H1 (cell line): ENCODE data around the gene NACAD. TPM values are rescaled to one million over a fixed set of nuclear protein-coding genes. Genes with fewer than 3 reads are reported as not detected.

Experiments used
- CTCF ChIA-PET: fragments of 300-600 bp; sonication (Branson Sonifier 250); formaldehyde crosslinking; loops from one replicate; lab custom pipeline; 2021; ENCODE audit not compliant: partially characterized antibody; lab: Charles Lee
- POLR2A ChIA-PET: fragments of 300-600 bp; sonication (Branson Sonifier 250); formaldehyde crosslinking; loops from one replicate; lab custom pipeline; 2021; ENCODE audit warnings: inconsistent platforms; ENCODE audit not compliant: partially characterized antibody; lab: Charles Lee
- DNase-seq, 2 experiments: peaks; one replicate each; pipeline versions ENCODE4 v3.0.0 to v3.0.0-alpha.2; 2010 to 2022; ENCODE audit warnings: low spot score in 2 of 2, low read depth in 1 of 2, mixed read lengths in 1 of 2
- FAIRE-seq: peaks from 2 replicates; lab custom pipeline; 2011; peaks lifted over from hg19 to GRCh38; lab: Jason Lieb, UNC
- H2AFZ ChIP-seq: 2 replicates; pipeline ENCODE4 v1.8.1; 2012; ENCODE audit warnings: low read length, inconsistent platforms
- H2AK5ac ChIP-seq: 2 replicates; pipeline ENCODE4 v1.6.1; 2013; ENCODE audit warnings: low read depth, low read length
- H2BK120ac ChIP-seq: replicated peaks from 2 replicates; pipeline ENCODE3; 2013; ENCODE audit warnings: low read depth, low read length, inconsistent platforms
- H2BK12ac ChIP-seq: 2 replicates; pipeline ENCODE4 v1.6.1; 2013; ENCODE audit warnings: low read depth, low read length
- H2BK15ac ChIP-seq: 2 replicates; pipeline ENCODE4 v1.6.1; 2013; ENCODE audit warnings: low read length
- H2BK20ac ChIP-seq: 2 replicates; pipeline ENCODE4 v1.6.1; 2013; ENCODE audit warnings: low read length
- H2BK5ac ChIP-seq: 2 replicates; pipeline ENCODE4 v1.6.1; 2013; ENCODE audit warnings: low read depth, low read length
- H3K14ac ChIP-seq: 2 replicates; pipeline ENCODE4 v1.6.1; 2013; ENCODE audit warnings: inconsistent platforms; ENCODE audit not compliant: insufficient read length
- H3K18ac ChIP-seq: 2 replicates; pipeline ENCODE4 v1.6.1; 2013; ENCODE audit warnings: low read length; ENCODE audit errors: extremely low read depth
- H3K23ac ChIP-seq: 2 replicates; pipeline ENCODE4 v1.6.1; 2013; ENCODE audit warnings: inconsistent platforms; ENCODE audit not compliant: insufficient read length
- H3K23me2 ChIP-seq: 2 replicates; pipeline ENCODE4 v1.6.1; 2013; ENCODE audit warnings: low read depth, low read length
- H3K27ac ChIP-seq: 2 replicates; pipeline ENCODE4 v1.6.1; 2011; ENCODE audit warnings: low read depth, low read length, inconsistent platforms
- H3K27me3 ChIP-seq, 4 experiments: replicated peaks in 1 of 4; 1 replicate in 1 of 4; 2 replicates in 3 of 4; pipeline versions ENCODE4 v1.6.1 to v1.8.1; 2011 to 2013; ENCODE audit warnings: low read length in 3 of 4, mild to moderate bottlenecking in 3 of 4, inconsistent platforms in 2 of 4, mixed read lengths in 2 of 4, moderate library complexity in 1 of 4; ENCODE audit not compliant: control insufficient read depth in 3 of 4, insufficient read depth in 3 of 4; ENCODE audit errors: extremely low read depth in 1 of 4
- H3K36me3 ChIP-seq, 4 experiments: 2 replicates each; pipeline versions ENCODE4 v1.6.1 to v1.8.1; 2011 to 2013; ENCODE audit warnings: mild to moderate bottlenecking in 4 of 4, low read length in 3 of 4, moderate library complexity in 2 of 4, control low read depth in 1 of 4, inconsistent platforms in 1 of 4; ENCODE audit not compliant: insufficient read depth in 4 of 4, control insufficient read depth in 2 of 4
- H3K4ac ChIP-seq: replicated peaks from 2 replicates; pipeline ENCODE3; 2013; ENCODE audit warnings: low read length, low read depth, mixed read lengths, inconsistent platforms; ENCODE audit not compliant: insufficient read length
- H3K4me1 ChIP-seq, 4 experiments: replicated peaks in 1 of 4; 1 replicate in 1 of 4; 2 replicates in 3 of 4; pipeline versions ENCODE4 v1.6.1 to v1.8.1; 2011 to 2013; ENCODE audit warnings: low read length in 3 of 4, inconsistent platforms in 2 of 4, mixed read lengths in 1 of 4; ENCODE audit not compliant: insufficient read depth in 4 of 4, control insufficient read depth in 3 of 4
- H3K4me2 ChIP-seq, 2 experiments: 2 replicates each; pipeline versions ENCODE4 v1.6.1 to v1.8.1; 2011 to 2013; ENCODE audit warnings: low read depth in 2 of 2, low read length in 2 of 2, control low read depth in 1 of 2, inconsistent platforms in 1 of 2, mild to moderate bottlenecking in 1 of 2; ENCODE audit not compliant: insufficient read depth in 1 of 2
- H3K4me3 ChIP-seq, 4 experiments: fragments of 200-600, 300-600 bp in 1 of 4; sonication (generic), shearing (Covaris generic), sonication (Bioruptor Twin) in 1 of 4; 2 replicates each; pipeline versions ENCODE4 v1.5.1 to v1.8.1; 2011 to 2016; ENCODE audit warnings: low read length in 4 of 4, low read depth in 3 of 4, control low read depth in 2 of 4, inconsistent platforms in 2 of 4, mild to moderate bottlenecking in 2 of 4, mixed read lengths in 1 of 4, moderate library complexity in 1 of 4; ENCODE audit not compliant: insufficient read depth in 2 of 4; ENCODE audit errors: extremely low read depth in 1 of 4
- H3K56ac ChIP-seq: replicated peaks from 2 replicates; pipeline ENCODE3; 2013; ENCODE audit warnings: low read depth, mild to moderate bottlenecking, mixed read lengths, low read length, inconsistent platforms; ENCODE audit not compliant: insufficient read length
- H3K79me1 ChIP-seq: 2 replicates; pipeline ENCODE4 v1.6.1; 2013; ENCODE audit warnings: low read depth, low read length, control low read depth
- H3K79me2 ChIP-seq, 2 experiments: 2 replicates each; pipeline versions ENCODE4 v1.6.1 to v1.8.1; 2012 to 2013; ENCODE audit warnings: low read length in 2 of 2, mild to moderate bottlenecking in 2 of 2, inconsistent platforms in 1 of 2; ENCODE audit not compliant: insufficient read depth in 2 of 2, control insufficient read depth in 1 of 2
- H3K9ac ChIP-seq, 4 experiments: replicated peaks in 1 of 4; 1 replicate in 1 of 4; 2 replicates in 3 of 4; pipeline versions ENCODE4 v1.6.1 to v1.8.1; 2011 to 2013; ENCODE audit warnings: low read depth in 3 of 4, low read length in 3 of 4, control low read depth in 2 of 4, mild to moderate bottlenecking in 2 of 4, moderate library complexity in 2 of 4, inconsistent platforms in 1 of 4; ENCODE audit errors: extremely low read depth in 1 of 4
- H3K9me3 ChIP-seq, 2 experiments: 2 replicates each; pipeline versions ENCODE4 v1.6.1 to v1.8.1; 2012 to 2013; ENCODE audit warnings: mild to moderate bottlenecking in 2 of 2, moderate library complexity in 2 of 2, control low read depth in 1 of 2, inconsistent platforms in 1 of 2, low read depth in 1 of 2, low read length in 1 of 2, mixed read lengths in 1 of 2; ENCODE audit not compliant: insufficient read depth in 2 of 2
- H4K20me1 ChIP-seq, 2 experiments: replicated peaks in 1 of 2; 2 replicates each; pipeline versions ENCODE3 to v1.8.1; 2011 to 2013; ENCODE audit warnings: inconsistent platforms in 2 of 2, low read length in 2 of 2, mild to moderate bottlenecking in 1 of 2; ENCODE audit not compliant: insufficient read depth in 2 of 2, control insufficient read depth in 1 of 2
- H4K5ac ChIP-seq: 2 replicates; pipeline ENCODE4 v1.6.1; 2013; ENCODE audit warnings: low read length, low read depth, mixed read lengths, inconsistent platforms; ENCODE audit not compliant: insufficient read length
- H4K8ac ChIP-seq: 2 replicates; pipeline ENCODE4 v1.8.0; 2013; ENCODE audit warnings: mild to moderate bottlenecking, moderate library complexity, low read length, inconsistent platforms; ENCODE audit not compliant: insufficient read depth; ENCODE audit errors: extremely low read depth
- H4K91ac ChIP-seq: replicated peaks from 2 replicates; pipeline ENCODE3; 2013; ENCODE audit warnings: low read length, mixed read lengths, inconsistent platforms; ENCODE audit not compliant: insufficient read length
- SP1 ChIP-seq: IDR thresholded peaks from 2 replicates; pipeline ENCODE4 v1.6.1; 2011; ENCODE audit warnings: low read depth, low read length
- WGBS, 2 experiments: shearing (Covaris generic) in 1 of 2; methylation state at CpG; one replicate each; pipeline versions ENCODE4 v1.1.6 to v1.1.7; 2013 to 2015; ENCODE audit warnings: low lambda C conversion rate in 2 of 2, mixed read lengths in 2 of 2, inconsistent platforms in 1 of 2, low coverage in 1 of 2, missing lambda C conversion rate in 1 of 2; ENCODE audit not compliant: insufficient replicate concordance in 2 of 2, insufficient coverage in 1 of 2, insufficient read length in 1 of 2; ENCODE audit errors: extremely low coverage in 1 of 2, missing lambda C conversion rate in 1 of 2; 5-methylcytosine and 5-hydroxymethylcytosine counted together
- polyA plus RNA-seq, 7 experiments: library from polyadenylated mRNA; depleted of rRNA in 3 of 7; stranded (reverse) in 5 of 7; unstranded in 2 of 7; fragments of >200 nt in 5 of 7; fragments of 200-250 nt in 2 of 7; gene quantifications; 1 replicate in 5 of 7; 2 replicates in 1 of 7; 4 replicates in 1 of 7; pipeline versions ENCODE4 v1.2.1 to v1.2.3, GENCODE V29; 2011 to 2013; ENCODE audit warnings: missing spikeins in 2 of 7, mixed read lengths in 2 of 7
- total RNA-seq: library from RNA; stranded (reverse); fragmentation: NEBNext Ultra II Directional; extraction: Animal tissue kit (Norgen Biotek cat#: 25700); gene quantifications from 2 replicates; pipeline ENCODE4 v1.2.1, GENCODE V29; 2021

NACAD gene
- total and polyA plus RNA-seq, 2 of the 8 experiments (the other 6 are each of a cell fraction or from before 2014, with no cell fraction given): 1.3 to 6.0 TPM

DNA sequence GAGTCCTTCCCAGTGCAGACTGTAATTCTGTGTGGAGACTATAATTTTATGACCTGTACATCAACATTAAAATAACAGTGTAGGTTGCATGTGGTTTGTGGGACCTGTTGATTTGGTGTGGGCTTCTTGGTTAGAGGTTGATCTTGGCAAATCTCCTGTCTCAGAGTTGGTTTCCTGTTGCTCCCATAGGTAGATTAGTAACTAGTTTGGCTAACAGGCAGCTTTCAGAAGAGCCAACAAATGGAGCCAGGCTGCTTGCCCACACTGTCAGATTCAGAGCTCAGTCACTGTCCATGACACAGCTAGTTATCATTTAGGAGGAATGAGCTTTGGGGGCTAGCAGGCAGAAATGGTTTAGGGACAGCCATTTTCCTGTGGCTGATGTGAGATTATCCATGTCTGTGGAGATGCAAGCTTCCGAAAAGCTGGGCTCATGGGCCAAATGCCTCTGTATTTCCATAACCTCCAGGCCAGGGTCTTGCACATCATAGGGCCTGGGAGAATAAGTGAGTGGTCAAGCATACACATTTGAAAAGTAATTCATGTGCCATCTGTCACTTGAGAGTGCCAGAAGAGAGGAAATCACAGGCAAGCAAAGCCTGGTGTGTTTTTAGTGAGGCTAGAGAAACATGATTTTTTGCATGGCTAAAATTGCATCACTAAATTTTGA is 55.4 kb downstream of the NACAD start:
- Histone ChIP-seq H2BK120ac (no peak overlapping the region), H3K36me3 (no peaks in the 10 kb centered on the region; a peak in 1 of 8 replicates), H2BK20ac (no peak overlapping the region), H3K79me2 (peaks cover 0 to 27% of the 10 kb centered on the region in 2 experiments; a peak in 2 of 4 replicates), H3K56ac (no peak overlapping the region), H3K14ac (no peak overlapping the region), H3K4me1 (peaks cover 0 to 5% (median 0%) of the 10 kb centered on the region in 4 experiments; a peak in 1 of 7 replicates), H2AK5ac (no peak overlapping the region), H3K79me1 (no peaks in the 10 kb centered on the region; the same call in none of the 2 replicates), H2BK12ac (no peak overlapping the region), H3K27me3 (no peaks in the 10 kb centered on the region), H2BK15ac (no peak overlapping the region), H4K8ac (no peak overlapping the region), H3K4ac (no peak overlapping the region), H4K91ac (no peak overlapping the region), H3K18ac (no peak overlapping the region), H2BK5ac (peak overlapping the region; percentile 36), H3K23me2 (no peaks in the 10 kb centered on the region), H3K9me3 (no peaks in the 10 kb centered on the region)
- DNase-seq (no peak), FAIRE-seq (no peak)
- POLR2A ChIA-PET: interaction anchor here (0.9 to 1.4 kb wide), 3 partner anchors 9 to 51 kb away, joined by 3 to 5 read pairs (median 3); no protein-coding TSS in a partner anchor
- WGBS, 2 experiments: 89% methylated on average over 1 of the region's 1 CpG; no CpG with 5 or more reads in 1 of the 2 experiments
- CTCF ChIA-PET: interaction anchor here (1.8 kb wide), 1 partner anchor 102 kb away, joined by 6 read pairs; no protein-coding TSS in a partner anchor
- TF ChIP-seq SP1: no peak
- TF ChIP-seq, all 59 proteins: peak for 0
- Histone ChIP-seq H3K4me3 (no peak overlapping the region), H2AFZ (no peak overlapping the region), H3K27ac (no peak overlapping the region), H4K20me1 (peaks cover 3 to 4% of the 10 kb centered on the region in 2 experiments), H3K23ac (no peak overlapping the region), H4K5ac (no peak overlapping the region), H3K9ac (no peak overlapping the region; a peak in 1 of 7 replicates), H3K4me2 (no peak overlapping the region)
